Body of pancreas (tissue), 4 donors: ENCODE measurements around the gene LOXHD1. TPM values are rescaled to one million over a fixed set of nuclear protein-coding genes. Genes with fewer than 3 reads are reported as not detected.
A peak's percentile ranks its signal among the peaks of the same experiment; 100 is the strongest.

Experiments used
- ATAC-seq: fragments of 150-250 bp; one replicate; pipeline ENCODE4 v1.9.1; 2016
- DNase-seq, 4 donors: peaks; one replicate each; pipeline ENCODE4 v3.0.0-alpha.2; 2019
- H3K27ac ChIP-seq, 4 donors: fragments of 200-600 bp; sonication (generic); 1 replicate in 3 of 4; 2 replicates in 1 of 4; pipeline versions ENCODE4 v1.5.1 to v1.6.1; 2016 to 2019; ENCODE audit warnings: mild to moderate bottlenecking in 1 of 4, mixed read lengths in 1 of 4, moderate library complexity in 1 of 4
- H3K27me3 ChIP-seq, 2 donors: fragments of 200-600 bp; sonication (generic); one replicate each; pipeline ENCODE4 v1.6.0; 2016; ENCODE audit warnings: mild to moderate bottlenecking in 1 of 2
- H3K36me3 ChIP-seq, 2 donors: fragments of 200-600 bp; sonication (generic); replicated peaks in 1 of 2; 2 replicates each; pipeline ENCODE4 v1.5.1; 2016; ENCODE audit warnings: low read depth in 2 of 2; ENCODE audit not compliant: insufficient read depth in 1 of 2
- H3K4me1 ChIP-seq: fragments of 200-600 bp; sonication (generic); one replicate; pipeline ENCODE4 v1.6.0; 2016
- H3K4me3 ChIP-seq, 2 donors: fragments of 200-600 bp; sonication (generic); 1 replicate in 1 of 2; 2 replicates in 1 of 2; pipeline ENCODE4 v1.5.1; 2016 to 2019
- H3K9me3 ChIP-seq, 3 donors: fragments of 200-600 bp; sonication (generic); 1 replicate in 2 of 3; 2 replicates in 1 of 3; pipeline ENCODE4 v1.5.1; 2016
- POLR2A ChIP-seq, 3 donors: fragments of 450-650 bp; IDR thresholded peaks; one replicate each; pipeline ENCODE4 v1.6.1; 2016; ENCODE audit warnings: antibody characterized with exemption in 3 of 3, mild to moderate bottlenecking in 2 of 3
- WGBS, 2 donors: methylation state at CpG; one replicate each; pipeline ENCODE4 v1.1.5; 2017; 5-methylcytosine and 5-hydroxymethylcytosine counted together
- intact Hi-C: fragments of 100-400 bp; cut with DNase I; formaldehyde crosslinking; loops from one replicate; pipeline ENCODE4 v1.15.1; 2023
- total RNA-seq, 2 donors: library from RNA; depleted of rRNA; stranded (reverse); fragments of >200 nt; gene quantifications; one replicate each; pipeline ENCODE4 v1.1.0, GENCODE V29; 2016
- TF ChIP-seq, protein P1 (sequence below), 7 experiments: fragments of 450-650 bp in 4 of 7; fragments of 200-600 bp in 3 of 7; sonication (generic) in 3 of 7; IDR thresholded peaks; one replicate each; pipeline ENCODE4 v1.5.1; 2016 to 2019; ENCODE audit warnings: antibody characterized with exemption in 7 of 7

LOXHD1 gene
- total RNA-seq, 2 donors from 2014 or later = 0.26 TPM; not detected in 1

DNA sequence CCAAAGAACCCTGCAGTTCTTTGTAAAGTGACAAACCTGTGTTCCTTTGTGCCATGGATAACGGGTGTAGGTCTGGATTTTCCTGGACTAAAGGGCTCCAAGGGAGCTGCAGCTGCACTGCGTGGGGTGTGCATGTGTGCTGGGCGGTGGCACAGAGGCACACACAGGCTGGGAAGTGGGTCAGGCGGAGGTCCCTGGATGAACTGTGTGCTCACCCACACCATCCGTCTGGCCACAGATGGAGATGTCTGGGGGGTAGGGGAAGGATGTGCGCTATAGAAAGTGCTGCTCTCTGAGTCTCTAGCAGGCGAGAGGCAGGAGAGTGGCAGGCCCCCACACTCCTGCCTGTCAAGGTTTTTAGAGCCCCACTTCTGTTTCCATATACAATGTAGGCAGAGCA, 137.2 kb downstream of the LOXHD1 start:
- ATAC-seq = no peak
- intact Hi-C loops = no loop called here

DNA sequence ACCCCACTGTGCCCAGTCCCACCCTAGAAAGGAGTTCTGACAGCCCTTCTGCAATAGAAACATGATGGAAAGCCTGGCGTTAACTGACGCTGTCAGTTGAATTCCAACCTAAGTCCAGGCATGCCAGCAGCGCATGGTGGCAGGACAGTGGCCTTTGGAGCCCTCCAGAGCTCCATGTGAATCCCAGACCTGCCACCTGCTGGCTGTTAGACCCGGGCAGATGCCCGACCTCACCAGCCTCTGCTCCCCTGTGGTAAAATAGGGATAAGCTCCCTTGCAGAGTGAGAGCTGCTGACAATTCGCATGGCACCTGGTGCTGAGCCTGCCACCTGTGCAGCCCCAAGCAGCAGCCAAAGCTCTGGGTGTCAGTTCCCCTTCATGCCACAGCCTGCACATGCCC, 138.6 kb downstream of the LOXHD1 start:
- H3K27me3 ChIP-seq = no peaks in the 10 kb centered on the region
- 29 to 37% methylated on average over 3 to 6 of the region's 6 CpGs for WGBS, 2 donors
- intact Hi-C loops = no loop called here
- DNase-seq (no peak), ATAC-seq (no peak)
- no peaks in the 10 kb centered on the region for H3K4me1 ChIP-seq
- no peak for TF ChIP-seq POLR2A (IDR thresholded peaks at IDR 0.05)
- TF ChIP-seq, protein P1, sequence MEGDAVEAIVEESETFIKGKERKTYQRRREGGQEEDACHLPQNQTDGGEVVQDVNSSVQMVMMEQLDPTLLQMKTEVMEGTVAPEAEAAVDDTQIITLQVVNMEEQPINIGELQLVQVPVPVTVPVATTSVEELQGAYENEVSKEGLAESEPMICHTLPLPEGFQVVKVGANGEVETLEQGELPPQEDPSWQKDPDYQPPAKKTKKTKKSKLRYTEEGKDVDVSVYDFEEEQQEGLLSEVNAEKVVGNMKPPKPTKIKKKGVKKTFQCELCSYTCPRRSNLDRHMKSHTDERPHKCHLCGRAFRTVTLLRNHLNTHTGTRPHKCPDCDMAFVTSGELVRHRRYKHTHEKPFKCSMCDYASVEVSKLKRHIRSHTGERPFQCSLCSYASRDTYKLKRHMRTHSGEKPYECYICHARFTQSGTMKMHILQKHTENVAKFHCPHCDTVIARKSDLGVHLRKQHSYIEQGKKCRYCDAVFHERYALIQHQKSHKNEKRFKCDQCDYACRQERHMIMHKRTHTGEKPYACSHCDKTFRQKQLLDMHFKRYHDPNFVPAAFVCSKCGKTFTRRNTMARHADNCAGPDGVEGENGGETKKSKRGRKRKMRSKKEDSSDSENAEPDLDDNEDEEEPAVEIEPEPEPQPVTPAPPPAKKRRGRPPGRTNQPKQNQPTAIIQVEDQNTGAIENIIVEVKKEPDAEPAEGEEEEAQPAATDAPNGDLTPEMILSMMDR (IDR thresholded peaks at IDR 0.05) = peak in 2 of 7 experiments; percentile 5 to 6
- no peak overlapping the region for H3K4me3 ChIP-seq
- H3K9me3 ChIP-seq = no peaks in the 10 kb centered on the region
- no peak overlapping the region for H3K27ac ChIP-seq
- no peaks in the 10 kb centered on the region for H3K36me3 ChIP-seq

More for the DNA sequence above, 137.2 kb downstream of the LOXHD1 start:
- Histone ChIP-seq H3K27me3 (no peaks in the 10 kb centered on the region), H3K9me3 (no peaks in the 10 kb centered on the region), H3K4me1 (no peaks in the 10 kb centered on the region), H3K36me3 (no peaks in the 10 kb centered on the region), H3K27ac (no peak overlapping the region), H3K4me3 (no peak overlapping the region)
- 50 to 61% methylated on average over 1 to 7 of the region's 7 CpGs for WGBS, 2 donors
- TF ChIP-seq, protein P1 (IDR thresholded peaks at IDR 0.05) = no peak
- TF ChIP-seq POLR2A (IDR thresholded peaks at IDR 0.05) = no peak
- DNase-seq = no peak

DNA sequence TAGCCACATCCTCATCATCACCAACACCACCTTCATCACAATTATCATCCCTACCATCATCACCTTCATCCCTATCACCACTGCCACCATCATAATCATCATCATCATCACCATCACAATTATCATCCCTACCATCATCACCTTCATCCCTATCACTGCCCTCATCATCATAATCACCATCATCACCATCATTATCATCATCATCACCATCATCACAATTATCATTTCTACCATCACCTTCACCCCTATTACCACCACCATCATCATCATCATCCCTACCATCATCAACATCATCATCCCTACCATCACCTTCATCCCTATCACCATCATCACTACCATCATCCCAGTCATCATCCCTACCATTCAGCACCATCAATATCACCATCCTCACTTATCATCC, 140.5 kb downstream of the LOXHD1 start:
- DNase-seq = no peak
- no peaks in the 10 kb centered on the region for H3K4me1 ChIP-seq
- no peaks in the 10 kb centered on the region for H3K27me3 ChIP-seq
- TF ChIP-seq, protein P1 (IDR thresholded peaks at IDR 0.05) = no peak
- no peak for TF ChIP-seq POLR2A (IDR thresholded peaks at IDR 0.05)
- H3K36me3 ChIP-seq = no peaks in the 10 kb centered on the region
- no peak for ATAC-seq
- no peaks in the 10 kb centered on the region for H3K9me3 ChIP-seq
- intact Hi-C loops = no loop called here
- no peak overlapping the region for H3K27ac ChIP-seq
- H3K4me3 ChIP-seq = no peak overlapping the region

DNA sequence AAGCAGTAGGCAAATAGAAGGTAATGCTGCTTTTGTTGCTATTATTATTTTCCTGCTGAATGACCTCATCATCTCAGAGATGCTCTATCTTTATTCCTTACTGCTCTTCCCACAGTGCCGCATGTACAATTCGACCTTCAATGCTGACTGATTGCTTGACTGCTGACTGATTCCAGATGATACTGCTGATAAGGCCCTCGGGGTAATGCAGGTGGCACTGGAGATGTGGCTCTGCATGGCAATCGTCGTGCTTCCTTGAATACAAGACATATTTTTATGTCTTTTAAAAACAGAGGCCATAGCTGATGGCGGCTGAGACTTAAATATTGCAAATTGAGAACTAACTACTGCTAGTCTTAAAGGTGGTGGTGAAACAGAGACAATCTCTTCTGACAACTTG, 146.6 kb downstream of the LOXHD1 start:
- TF ChIP-seq, protein P1 (IDR thresholded peaks at IDR 0.05) = no peak
- no peak for TF ChIP-seq POLR2A (IDR thresholded peaks at IDR 0.05)
- no peaks in the 10 kb centered on the region for H3K9me3 ChIP-seq
- H3K27me3 ChIP-seq = no peaks in the 10 kb centered on the region
- H3K27ac ChIP-seq = no peak overlapping the region
- H3K4me3 ChIP-seq = no peak overlapping the region
- WGBS, 2 donors = 51 to 52% methylated on average over 6 of the region's 6 CpGs
- no peak for DNase-seq
- H3K36me3 ChIP-seq = no peaks in the 10 kb centered on the region
- ATAC-seq = no peak
- intact Hi-C loops = no loop called here
- H3K4me1 ChIP-seq = no peaks in the 10 kb centered on the region

DNA sequence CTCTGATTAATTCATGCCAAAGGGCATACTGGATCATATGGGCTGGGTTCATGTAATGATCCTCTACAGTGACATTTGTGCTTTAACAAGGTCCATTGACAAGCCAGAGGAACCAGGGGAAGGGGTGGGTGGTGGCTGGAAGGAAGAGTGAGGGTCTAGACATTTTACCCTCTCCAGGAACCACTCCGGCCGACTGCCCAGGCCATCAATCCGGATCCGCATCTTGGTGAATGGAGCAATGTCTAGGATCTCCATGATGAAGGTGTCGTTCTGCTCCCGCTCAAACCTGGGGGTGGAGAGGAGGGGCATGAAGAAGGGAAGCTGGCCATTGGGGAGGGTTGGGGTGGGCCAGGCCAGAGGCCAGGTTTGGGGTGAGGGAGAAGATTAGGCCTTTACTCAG, 147.5 kb downstream of the LOXHD1 start:
- 70 to 74% methylated on average over 6 of the region's 6 CpGs for WGBS, 2 donors
- TF ChIP-seq POLR2A (IDR thresholded peaks at IDR 0.05) = no peak
- TF ChIP-seq, protein P1 (IDR thresholded peaks at IDR 0.05) = no peak
- Histone ChIP-seq H3K4me1 (no peaks in the 10 kb centered on the region), H3K27me3 (no peaks in the 10 kb centered on the region), H3K4me3 (no peak overlapping the region), H3K36me3 (no peaks in the 10 kb centered on the region), H3K27ac (no peak overlapping the region), H3K9me3 (no peaks in the 10 kb centered on the region)
- ATAC-seq (no peak), DNase-seq (no peak)
- intact Hi-C loops = no loop called here
